Measurements from ENCODE around the gene CLCN4.

The CLCN4 gene

GRCh38 chrX:10126044-10126443 lies 30.7 kb upstream of the CLCN4 start:
- no peak for DNase-seq (ENCODE audit: low read depth)
- H3K4me3 ChIP-seq (ENCODE audit: low read depth, low read length) = no peak overlapping the region
- no peak for TF ChIP-seq CTCF (IDR thresholded peaks at IDR 0.05; ENCODE audit: insufficient read depth, low read depth, low read length, missing control alignments)

GRCh38 chrX:10126834-10127233 lies 29.9 kb upstream of the CLCN4 start:
- no peak for TF ChIP-seq CTCF (IDR thresholded peaks at IDR 0.05; ENCODE audit: insufficient read depth, low read depth, low read length, missing control alignments)
- DNase-seq (ENCODE audit: low read depth) = no peak
- no peak overlapping the region for H3K4me3 ChIP-seq (ENCODE audit: low read depth, low read length)

- H3K4me3 ChIP-seq (ENCODE audit: low read depth, low read length) = no peak overlapping the region
- TF ChIP-seq CTCF (IDR thresholded peaks at IDR 0.05; ENCODE audit: insufficient read depth, low read depth, low read length, missing control alignments) = no peak
- no peak for DNase-seq (ENCODE audit: low read depth)
Measured at GRCh38 chrX:10128386-10128785, 28.4 kb upstream of the CLCN4 start.

- no peak for DNase-seq (ENCODE audit: low read depth)
Measured at GRCh38 chrX:10129229-10129628, 27.5 kb upstream of the CLCN4 start.

GRCh38 chrX:10130354-10130753 lies 26.4 kb upstream of the CLCN4 start:
- no peak for DNase-seq (ENCODE audit: low read depth)
- H3K4me3 ChIP-seq (ENCODE audit: low read depth, low read length) = no peak overlapping the region
- TF ChIP-seq CTCF (IDR thresholded peaks at IDR 0.05; ENCODE audit: insufficient read depth, low read depth, low read length, missing control alignments) = no peak

More at GRCh38 chrX:10129229-10129628, 27.5 kb upstream of the CLCN4 start:
- H3K4me3 ChIP-seq (ENCODE audit: low read depth, low read length) = no peak overlapping the region
- no peak for TF ChIP-seq CTCF (IDR thresholded peaks at IDR 0.05; ENCODE audit: insufficient read depth, low read depth, low read length, missing control alignments)

- TF ChIP-seq CTCF (IDR thresholded peaks at IDR 0.05; ENCODE audit: insufficient read depth, low read depth, low read length, missing control alignments) = no peak
- H3K4me3 ChIP-seq (ENCODE audit: low read depth, low read length) = no peak overlapping the region
- DNase-seq (ENCODE audit: low read depth) = no peak
Measured at GRCh38 chrX:10133980-10134676, 22.6 kb upstream of the CLCN4 start.

GRCh38 chrX:10134921-10135320 lies 21.9 kb upstream of the CLCN4 start:
- no peak for TF ChIP-seq CTCF (IDR thresholded peaks at IDR 0.05; ENCODE audit: insufficient read depth, low read depth, low read length, missing control alignments)
- H3K4me3 ChIP-seq (ENCODE audit: low read depth, low read length) = no peak overlapping the region
- no peak for DNase-seq (ENCODE audit: low read depth)

Measured in GM12865 (cell line).